ENCODE results near the gene GNGT2.

DNA sequence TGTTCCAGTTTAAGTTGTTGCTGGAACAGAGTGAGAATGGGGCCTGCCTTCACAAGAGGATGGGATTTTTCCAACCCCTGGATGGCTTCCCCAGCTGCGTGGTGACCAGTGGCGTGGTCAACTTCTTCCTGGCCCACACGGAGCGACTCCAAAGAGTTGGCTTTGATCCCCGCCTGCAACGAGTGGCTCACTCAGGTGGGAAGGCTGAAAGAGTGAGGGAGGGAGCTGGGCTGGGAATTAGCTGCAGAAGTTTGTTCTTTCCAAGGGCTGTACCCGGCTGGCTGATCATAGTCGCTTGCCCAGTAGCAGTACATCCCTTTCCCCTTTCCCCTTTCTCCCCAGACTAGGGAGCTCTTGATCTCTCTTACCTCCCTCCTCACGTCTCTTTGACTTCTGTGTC, 41.7 kb downstream of the GNGT2 start:
- TF ChIP-seq EGR1 (IDR thresholded peaks at IDR 0.05) (no peak), YY1 (IDR thresholded peaks at IDR 0.05; ENCODE audit: low read depth) (no peak), FOXM1 (IDR thresholded peaks at IDR 0.05; ENCODE audit: borderline replicate concordance, low read depth) (no peak)
